ENCODE measurements around the gene FXYD5.
"Not testable (repeated sequence)": the region's sequence is repeated elsewhere in the genome, so short reads cannot be mapped to it uniquely, and the experiment has no call there.

FXYD5 gene

GRCh38 chr19:35194012-35194984 is 39.8 kb downstream of the FXYD5 start:
- DNase-seq = no peak

- DNase-seq = no peak
Observed at GRCh38 chr19:35195830-35196229, 41.3 kb downstream of the FXYD5 start.

GRCh38 chr19:35196861-35197260 is 42.3 kb downstream of the FXYD5 start:
- not testable (repeated sequence) for DNase-seq

GRCh38 chr19:35199481-35199880 is 44.9 kb downstream of the FXYD5 start:
- no peak for DNase-seq

GRCh38 chr19:35202722-35203688 is 48.5 kb downstream of the FXYD5 start:
- DNase-seq = no peak

- no peak for DNase-seq
Observed at GRCh38 chr19:35204799-35205732, 50.5 kb downstream of the FXYD5 start.

GRCh38 chr19:35205733-35206323 is 51.3 kb downstream of the FXYD5 start:
- no peak for DNase-seq

- DNase-seq = no peak
Observed at GRCh38 chr19:35206379-35206778, 51.8 kb downstream of the FXYD5 start.

GRCh38 chr19:35206855-35207254 is 52.3 kb downstream of the FXYD5 start:
- no peak for DNase-seq

- DNase-seq = no peak
Observed at GRCh38 chr19:35207391-35207871, 52.9 kb downstream of the FXYD5 start.

GRCh38 chr19:35208121-35208520 is 53.6 kb downstream of the FXYD5 start:
- no peak for DNase-seq

GRCh38 chr19:35209646-35210045 is 55.1 kb downstream of the FXYD5 start:
- DNase-seq = no peak

- DNase-seq = no peak
Observed at GRCh38 chr19:35211545-35212230, 57.2 kb downstream of the FXYD5 start.

GRCh38 chr19:35212241-35212640 is 57.7 kb downstream of the FXYD5 start:
- DNase-seq = no peak

- DNase-seq = peak; percentile 11
Observed at GRCh38 chr19:35213663-35214632, 59.4 kb downstream of the FXYD5 start.

- no peak for DNase-seq
Observed at GRCh38 chr19:35214766-35215422, 60.4 kb downstream of the FXYD5 start.

GRCh38 chr19:35216016-35216832 is 61.7 kb downstream of the FXYD5 start:
- DNase-seq = no peak
